ENCODE measurements around the gene TSPAN13.

TSPAN13 gene

DNA sequence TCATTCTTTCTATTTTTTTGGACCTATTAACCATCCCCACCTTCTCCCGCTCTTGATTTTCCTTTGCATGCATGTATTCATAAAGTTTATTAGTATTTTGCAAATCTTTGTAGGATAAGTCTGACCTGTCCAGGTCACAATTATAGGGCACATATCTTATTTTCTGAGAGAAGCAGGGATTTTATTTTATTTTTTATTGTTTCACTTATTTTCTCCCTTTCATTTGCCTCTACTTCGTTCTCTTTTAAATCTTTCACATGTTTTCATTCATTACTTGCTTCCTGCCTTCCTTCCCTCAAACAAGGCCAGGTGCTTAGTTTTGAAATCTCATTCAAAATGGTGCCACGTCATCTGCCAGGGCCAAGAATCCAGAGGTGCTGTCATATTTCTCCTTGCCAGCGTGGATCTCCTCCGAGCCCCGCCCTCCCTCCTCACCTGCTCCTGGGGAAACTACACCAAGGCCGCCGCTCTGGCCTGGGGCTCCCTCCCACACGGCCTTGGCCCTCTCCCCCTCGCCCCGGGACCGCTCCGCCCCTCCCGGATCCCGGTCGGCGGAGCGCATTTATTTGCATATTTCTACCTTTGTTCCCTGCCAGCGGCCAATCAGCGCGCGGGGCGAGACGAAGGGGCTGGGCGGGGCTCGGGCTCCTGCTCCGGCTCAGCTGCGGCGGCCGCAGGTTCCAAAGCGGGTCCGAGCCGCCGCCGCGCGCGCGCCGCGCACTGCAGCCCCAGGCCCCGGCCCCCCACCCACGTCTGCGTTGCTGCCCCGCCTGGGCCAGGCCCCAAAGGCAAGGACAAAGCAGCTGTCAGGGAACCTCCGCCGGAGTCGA lies at the start of gene TSPAN13:
TSPAN13 (plus strand) TSS at position 654 of the 830 bp plus-strand sequence. CDS start 213 bp downstream, outside the sequence.
- Mint-ChIP-seq H3K9me3 (no peaks in the 10 kb centered on the region), H3K27me3 (peaks cover 37% of the 10 kb centered on the region), H3K4me3 (peak within 1 kb of the TSS; percentile 84), H3K36me3 (ENCODE audit: low read depth) (no peaks in the 10 kb centered on the region), H3K4me1 (ENCODE audit: low read depth) (peaks cover 15% of the 10 kb centered on the region), H3K27ac (no peak within 1 kb of the TSS)

DNA sequence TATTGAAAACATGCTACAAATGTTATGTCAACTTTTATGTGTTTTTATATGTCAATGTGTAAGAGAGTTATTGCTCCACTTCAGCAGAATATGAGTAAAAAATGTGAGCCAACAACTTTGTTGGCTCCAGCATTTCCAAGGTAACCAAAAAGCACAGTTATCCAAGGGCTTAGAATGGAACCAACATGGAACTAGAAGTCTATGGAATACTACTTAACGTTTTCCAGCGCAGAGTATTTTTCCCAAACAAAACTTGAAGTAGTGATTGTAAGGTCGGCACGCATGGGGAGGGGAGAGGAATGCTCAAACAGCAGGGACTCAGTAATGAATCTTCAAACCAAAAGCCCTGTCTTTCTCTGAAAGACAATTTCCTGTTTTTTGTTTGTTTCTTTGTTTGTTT lies 45.0 kb upstream of the TSPAN13 start:
- Mint-ChIP-seq H3K4me3 (no peak overlapping the region), H3K27ac (no peak overlapping the region), H3K36me3 (ENCODE audit: low read depth) (peaks cover 64% of the 10 kb centered on the region), H3K27me3 (no peaks in the 10 kb centered on the region), H3K4me1 (ENCODE audit: low read depth) (peaks cover 33% of the 10 kb centered on the region), H3K9me3 (no peaks in the 10 kb centered on the region)

DNA sequence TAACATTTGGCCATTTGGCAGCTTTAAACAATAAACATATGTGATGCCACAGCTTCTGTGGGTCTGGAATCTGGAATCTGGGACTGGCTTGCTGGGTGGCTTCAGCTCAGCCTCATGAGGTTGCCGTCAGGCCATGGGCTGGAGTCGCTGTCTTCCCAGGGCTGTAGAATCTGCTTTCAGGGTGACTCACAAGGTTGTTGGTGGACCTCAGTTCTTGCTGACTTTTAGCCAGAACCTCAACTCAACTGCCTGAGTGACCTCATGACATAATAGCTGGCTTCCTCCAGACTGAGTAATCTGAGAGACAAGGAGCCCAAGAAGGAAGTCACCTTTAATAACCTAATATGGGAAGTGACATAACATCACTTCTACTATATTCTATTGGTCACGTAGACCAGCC lies 44.6 kb upstream of the TSPAN13 start:
- Mint-ChIP-seq H3K9me3 (no peaks in the 10 kb centered on the region), H3K4me3 (no peak overlapping the region), H3K4me1 (ENCODE audit: low read depth) (peaks cover 33% of the 10 kb centered on the region), H3K27ac (no peak overlapping the region), H3K36me3 (ENCODE audit: low read depth) (peaks cover 63% of the 10 kb centered on the region), H3K27me3 (no peaks in the 10 kb centered on the region)

- Mint-ChIP-seq H3K4me3 (no peak overlapping the region), H3K4me1 (ENCODE audit: low read depth) (peaks cover 33% of the 10 kb centered on the region), H3K27me3 (no peaks in the 10 kb centered on the region), H3K27ac (no peak overlapping the region), H3K9me3 (no peaks in the 10 kb centered on the region), H3K36me3 (ENCODE audit: low read depth) (peaks cover 60% of the 10 kb centered on the region)
Measured at GRCh38 chr7:16710651-16711050, 42.9 kb upstream of the TSPAN13 start.

DNA sequence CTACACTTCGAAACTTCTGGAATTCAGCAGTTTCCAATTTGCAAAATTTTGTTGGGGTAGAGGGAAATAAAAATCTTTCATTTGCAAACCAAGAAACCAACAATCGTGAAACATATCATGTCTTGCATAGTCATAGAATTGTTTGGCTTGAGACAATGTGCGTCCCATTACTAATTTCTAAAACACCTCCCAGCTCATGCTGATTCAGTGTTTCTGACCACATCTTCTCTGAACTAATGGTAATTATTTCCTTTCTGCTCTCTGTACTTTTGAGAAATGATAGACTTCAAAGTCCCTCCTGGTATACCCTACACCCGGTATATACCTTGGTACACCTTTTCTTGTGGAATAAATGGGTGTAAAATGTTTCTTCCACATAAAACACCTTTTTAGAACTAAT lies 41.8 kb upstream of the TSPAN13 start:
- Mint-ChIP-seq H3K27ac (peak overlapping the region; percentile 86), H3K27me3 (no peaks in the 10 kb centered on the region), H3K4me3 (no peak overlapping the region), H3K36me3 (ENCODE audit: low read depth) (peaks cover 56% of the 10 kb centered on the region), H3K9me3 (no peaks in the 10 kb centered on the region), H3K4me1 (ENCODE audit: low read depth) (peaks cover 30% of the 10 kb centered on the region)

GRCh38 chr7:16712916-16713315 lies 40.6 kb upstream of the TSPAN13 start:
- Mint-ChIP-seq H3K4me1 (ENCODE audit: low read depth) (peaks cover 30% of the 10 kb centered on the region), H3K27ac (peak overlapping the region; percentile 86), H3K9me3 (no peaks in the 10 kb centered on the region), H3K36me3 (ENCODE audit: low read depth) (peaks cover 47% of the 10 kb centered on the region), H3K4me3 (no peak overlapping the region), H3K27me3 (no peaks in the 10 kb centered on the region)

DNA sequence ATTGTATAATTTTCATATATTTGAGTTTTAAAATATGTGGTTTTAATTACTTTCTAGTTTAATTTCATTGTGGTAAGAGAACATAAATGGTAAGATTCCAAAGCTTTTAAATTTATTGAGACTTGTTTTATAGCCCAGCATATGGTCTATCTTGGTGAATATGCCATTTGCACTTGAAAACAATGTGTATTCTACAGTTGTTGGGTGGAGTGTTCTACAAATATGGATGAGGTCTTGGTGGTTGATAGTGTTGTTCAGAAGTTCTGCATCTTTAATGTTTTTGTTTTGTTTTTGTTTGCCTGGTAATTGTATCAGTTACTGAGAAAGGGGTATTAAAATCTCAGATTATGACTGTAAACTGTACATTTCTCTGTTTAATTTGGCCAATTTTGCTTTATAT lies 37.6 kb upstream of the TSPAN13 start:
- Mint-ChIP-seq H3K4me1 (ENCODE audit: low read depth) (peaks cover 31% of the 10 kb centered on the region), H3K4me3 (no peak overlapping the region), H3K27ac (no peak overlapping the region), H3K36me3 (ENCODE audit: low read depth) (peaks cover 36% of the 10 kb centered on the region), H3K27me3 (no peaks in the 10 kb centered on the region), H3K9me3 (no peaks in the 10 kb centered on the region)

DNA sequence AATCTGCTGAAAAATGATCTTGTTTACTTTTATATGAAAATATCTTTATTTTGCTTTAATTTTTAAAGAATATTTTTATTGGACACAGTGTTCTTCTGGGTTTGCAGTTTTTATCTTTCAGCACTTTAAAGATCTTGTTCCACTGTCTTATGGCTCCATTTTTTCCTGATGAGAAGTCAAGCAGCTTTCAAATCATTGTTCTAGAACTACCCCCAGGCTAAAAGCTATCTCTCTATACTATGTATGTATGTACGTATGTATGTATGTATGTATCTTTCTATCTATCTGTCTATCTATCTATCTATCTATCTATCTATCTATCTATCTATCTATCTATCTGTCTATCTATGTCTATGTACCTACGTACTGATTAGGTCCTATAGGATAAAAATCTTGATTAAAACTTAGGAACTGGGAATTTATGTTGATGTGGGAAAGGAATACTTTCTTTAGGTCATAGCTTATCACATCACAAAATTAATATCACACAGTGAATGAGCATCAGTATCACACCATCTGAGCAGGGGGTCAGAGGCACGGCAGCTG lies 35.4 kb upstream of the TSPAN13 start:
- Mint-ChIP-seq H3K27ac (no peak overlapping the region), H3K27me3 (no peaks in the 10 kb centered on the region), H3K36me3 (ENCODE audit: low read depth) (peaks cover 30% of the 10 kb centered on the region), H3K4me1 (ENCODE audit: low read depth) (peaks cover 23% of the 10 kb centered on the region), H3K9me3 (no peaks in the 10 kb centered on the region), H3K4me3 (no peak overlapping the region)

DNA sequence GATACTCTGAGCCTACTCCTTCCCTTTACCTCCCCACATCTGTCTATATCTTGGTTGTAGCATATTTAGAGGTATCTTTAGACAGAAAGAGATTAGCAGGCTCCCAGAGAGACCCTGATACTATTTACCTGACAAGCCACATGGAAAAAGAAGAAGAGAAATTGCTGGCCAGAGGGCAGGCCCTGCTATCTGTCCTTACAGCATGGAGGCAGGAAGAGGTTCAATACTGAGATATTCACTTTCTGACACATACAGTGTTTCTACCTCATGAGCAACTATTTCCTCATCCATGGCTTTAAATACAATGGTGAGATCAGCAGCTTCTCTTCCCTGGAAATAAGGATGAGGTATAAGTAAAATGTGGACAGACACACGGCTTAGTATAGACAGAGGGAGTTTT lies 33.9 kb upstream of the TSPAN13 start:
- no peak overlapping the region for H3K27ac Mint-ChIP-seq
- H3K9me3 Mint-ChIP-seq, result no peaks in the 10 kb centered on the region
- H3K4me1 Mint-ChIP-seq (ENCODE audit: low read depth), result peaks cover 22% of the 10 kb centered on the region
- H3K4me3 Mint-ChIP-seq, result no peak overlapping the region
- H3K27me3 Mint-ChIP-seq, result no peaks in the 10 kb centered on the region
- peaks cover 27% of the 10 kb centered on the region for H3K36me3 Mint-ChIP-seq (ENCODE audit: low read depth)

- peaks cover 12% of the 10 kb centered on the region for H3K36me3 Mint-ChIP-seq (ENCODE audit: low read depth)
- no peak overlapping the region for H3K4me3 Mint-ChIP-seq
- peak overlapping the region; percentile 40 for H3K27ac Mint-ChIP-seq
- H3K9me3 Mint-ChIP-seq, result no peaks in the 10 kb centered on the region
- peaks cover 22% of the 10 kb centered on the region for H3K4me1 Mint-ChIP-seq (ENCODE audit: low read depth)
- no peaks in the 10 kb centered on the region for H3K27me3 Mint-ChIP-seq
Measured at GRCh38 chr7:16721541-16721940, 32.0 kb upstream of the TSPAN13 start.

- Mint-ChIP-seq H3K36me3 (ENCODE audit: low read depth) (peaks cover 12% of the 10 kb centered on the region), H3K27ac (no peak overlapping the region), H3K4me3 (no peak overlapping the region)
Measured at GRCh38 chr7:16724344-16724743, 29.2 kb upstream of the TSPAN13 start.

DNA sequence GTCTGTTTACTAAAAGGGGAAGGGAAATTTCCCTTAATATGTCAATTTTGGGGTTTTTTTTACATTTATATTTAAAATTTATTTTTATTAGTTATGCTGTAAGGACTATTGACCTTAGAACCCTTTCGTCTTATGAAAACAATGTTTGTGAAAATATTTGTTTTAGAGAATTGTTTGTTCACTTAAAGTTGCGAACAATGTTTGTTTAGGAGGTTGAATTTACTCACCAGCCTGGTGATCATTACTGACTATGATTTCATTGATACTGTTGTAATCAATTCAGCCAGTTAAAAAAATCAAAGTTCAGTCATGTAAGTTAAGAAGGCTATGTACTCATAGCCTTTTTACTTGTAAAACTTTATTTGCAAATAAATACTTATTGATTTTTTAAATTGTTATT lies 27.4 kb upstream of the TSPAN13 start:
- peaks cover 7% of the 10 kb centered on the region for H3K36me3 Mint-ChIP-seq (ENCODE audit: low read depth)
- H3K4me1 Mint-ChIP-seq (ENCODE audit: low read depth), result peaks cover 11% of the 10 kb centered on the region
- H3K27me3 Mint-ChIP-seq, result no peaks in the 10 kb centered on the region
- no peaks in the 10 kb centered on the region for H3K9me3 Mint-ChIP-seq
- no peak overlapping the region for H3K27ac Mint-ChIP-seq
- no peak overlapping the region for H3K4me3 Mint-ChIP-seq

More at GRCh38 chr7:16724344-16724743, 29.2 kb upstream of the TSPAN13 start:
- Mint-ChIP-seq H3K4me1 (ENCODE audit: low read depth) (peaks cover 22% of the 10 kb centered on the region), H3K27me3 (no peaks in the 10 kb centered on the region), H3K9me3 (no peaks in the 10 kb centered on the region)

GRCh38 chr7:16727736-16728135 lies 25.8 kb upstream of the TSPAN13 start:
- Mint-ChIP-seq H3K36me3 (ENCODE audit: low read depth) (peaks cover 6% of the 10 kb centered on the region), H3K4me3 (no peak overlapping the region), H3K9me3 (no peaks in the 10 kb centered on the region), H3K4me1 (ENCODE audit: low read depth) (no peaks in the 10 kb centered on the region), H3K27me3 (no peaks in the 10 kb centered on the region), H3K27ac (no peak overlapping the region)

- Mint-ChIP-seq H3K4me3 (no peak overlapping the region), H3K27ac (no peak overlapping the region), H3K9me3 (no peaks in the 10 kb centered on the region), H3K36me3 (ENCODE audit: low read depth) (no peaks in the 10 kb centered on the region), H3K4me1 (ENCODE audit: low read depth) (no peaks in the 10 kb centered on the region), H3K27me3 (no peaks in the 10 kb centered on the region)
Measured at GRCh38 chr7:16728811-16729210, 24.7 kb upstream of the TSPAN13 start.

DNA sequence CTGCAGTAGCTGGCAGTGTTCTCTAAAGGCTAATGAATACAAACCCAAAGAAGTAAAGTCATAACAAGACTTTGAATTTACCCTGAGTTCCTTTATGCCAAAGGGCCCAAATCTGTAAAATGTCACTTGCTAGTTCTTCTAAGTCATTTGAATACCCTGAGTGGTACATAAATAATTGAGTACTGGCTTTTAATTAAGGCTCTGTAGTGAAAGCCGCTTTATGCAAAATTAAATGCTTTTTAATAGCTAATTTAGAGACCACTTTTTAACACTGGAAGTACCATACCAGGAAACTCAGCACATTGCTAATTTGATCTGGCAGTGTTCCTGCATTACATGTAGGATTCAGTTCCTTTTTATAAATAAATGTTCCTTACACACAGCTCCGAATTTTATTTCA lies 24.0 kb upstream of the TSPAN13 start:
- Mint-ChIP-seq H3K36me3 (ENCODE audit: low read depth) (no peaks in the 10 kb centered on the region), H3K4me1 (ENCODE audit: low read depth) (no peaks in the 10 kb centered on the region), H3K4me3 (no peak overlapping the region), H3K27me3 (no peaks in the 10 kb centered on the region), H3K9me3 (no peaks in the 10 kb centered on the region), H3K27ac (no peak overlapping the region)

DNA sequence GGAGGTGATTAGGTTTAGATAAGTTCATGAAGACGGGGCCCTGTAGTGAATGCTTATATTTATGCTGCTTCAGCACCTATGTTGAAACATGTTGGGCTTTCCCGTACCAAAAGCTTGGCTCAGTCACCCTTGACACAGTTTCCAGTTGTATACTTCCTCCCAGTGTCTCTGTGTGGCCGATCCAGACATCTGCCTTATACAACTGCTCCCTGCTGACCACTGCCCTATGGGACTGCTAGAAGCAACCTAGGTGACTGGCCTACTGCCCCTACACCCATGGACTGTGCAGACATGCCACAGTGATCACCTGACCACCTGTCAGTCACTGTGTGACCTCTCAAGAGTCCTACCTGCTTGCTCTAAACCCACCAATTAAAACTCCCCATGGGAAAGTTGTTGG lies 22.6 kb upstream of the TSPAN13 start:
- Mint-ChIP-seq H3K9me3 (no peaks in the 10 kb centered on the region), H3K4me1 (ENCODE audit: low read depth) (no peaks in the 10 kb centered on the region), H3K27me3 (no peaks in the 10 kb centered on the region), H3K27ac (no peak overlapping the region), H3K36me3 (ENCODE audit: low read depth) (no peaks in the 10 kb centered on the region), H3K4me3 (no peak overlapping the region)

Measured in stimulated activated naive CD8-positive, alpha-beta T cell treated with anti-CD3 and anti-CD28 coated beads, Interleukin-15, Interleukin-2, amounts not matched to agents 100 ng/mL and 50 ng/mL, for 24 hours (primary cell).